Measurements from ENCODE around the gene RHBDD2.
"Not testable (repeated sequence)": the region's sequence is repeated elsewhere in the genome, so short reads cannot be mapped to it uniquely, and the experiment has no call there.

Gene RHBDD2

GRCh38 chr7:75866489-75867389, 12.1 kb upstream of the RHBDD2 start:
- peak; percentile 54 for DNase-seq

GRCh38 chr7:75867390-75867717, 11.5 kb upstream of the RHBDD2 start:
- no peak for DNase-seq

GRCh38 chr7:75868153-75868552, 10.7 kb upstream of the RHBDD2 start:
- DNase-seq: no peak

- peak; percentile 44 for DNase-seq
Measured at GRCh38 chr7:75869776-75870379, 9.0 kb upstream of the RHBDD2 start.

GRCh38 chr7:75870557-75871161, 8.2 kb upstream of the RHBDD2 start:
- no peak for DNase-seq

GRCh38 chr7:75872073-75872782, 6.6 kb upstream of the RHBDD2 start:
- DNase-seq: no peak

- DNase-seq: not testable (repeated sequence)
Measured at GRCh38 chr7:75874180-75874579, 4.7 kb upstream of the RHBDD2 start.

GRCh38 chr7:75875113-75876080, 3.4 kb upstream of the RHBDD2 start:
- DNase-seq: no peak

- DNase-seq: no peak
Measured at GRCh38 chr7:75876126-75876881, 2.5 kb upstream of the RHBDD2 start.

GRCh38 chr7:75878312-75878768, 494 bp upstream of the RHBDD2 start:
- DNase-seq: no peak

GRCh38 chr7:75879771-75880184, 944 bp downstream of the RHBDD2 start:
- DNase-seq: peak; percentile 59

- DNase-seq: no peak
Measured at GRCh38 chr7:75880242-75880641, 1.4 kb downstream of the RHBDD2 start.

GRCh38 chr7:75881436-75882095, 2.7 kb downstream of the RHBDD2 start:
- no peak for DNase-seq

GRCh38 chr7:75883265-75883824, 4.5 kb downstream of the RHBDD2 start:
- DNase-seq: not testable (repeated sequence)

GRCh38 chr7:75884476-75884875, 5.6 kb downstream of the RHBDD2 start:
- no peak for DNase-seq

GRCh38 chr7:75885036-75885435, 6.2 kb downstream of the RHBDD2 start:
- DNase-seq: no peak

GRCh38 chr7:75887669-75888369, 9.0 kb downstream of the RHBDD2 start:
- DNase-seq: no peak

- DNase-seq: no peak
Measured at GRCh38 chr7:75888464-75889222, 9.8 kb downstream of the RHBDD2 start.
